ENCODE data around the gene SARS2.

- TF ChIP-seq CTCF (IDR thresholded peaks at IDR 0.05; ENCODE audit: insufficient read depth, low read length, poor library complexity, severe bottlenecking) (no peak), EZH2phosphoT487 (conservative IDR thresholded peaks at IDR 0.05; ENCODE audit: low read length) (no peak)
Observed at GRCh38 chr19:38880076-38880881, 50.3 kb downstream of the SARS2 start.
